Smooth muscle cell (in vitro differentiated cells): ENCODE measurements around the gene LSAMP. TPM values are rescaled to one million over a fixed set of nuclear protein-coding genes. Genes with fewer than 3 reads are reported as not detected.

Source experiments
- DNase-seq: peaks from one replicate; lab custom pipeline; 2025; ENCODE audit not compliant: unreplicated experiment; lab: John Stamatoyannopoulos, UW
- H2AFZ ChIP-seq: fragments of 200-600 bp; sonication (generic); 2 replicates; pipeline ENCODE4 v1.6.0; 2016; ENCODE audit warnings: antibody characterized with exemption, low read depth, mild to moderate bottlenecking
- H3F3A ChIP-seq: fragments of 200-600 bp; sonication (generic); 2 replicates; pipeline ENCODE4 v1.6.0; 2017; ENCODE audit warnings: antibody characterized with exemption, low read depth
- H3K27ac ChIP-seq: fragments of 200-600 bp; sonication (generic); 2 replicates; pipeline ENCODE4 v1.5.1; 2016; ENCODE audit warnings: low read depth, mild to moderate bottlenecking
- H3K27me3 ChIP-seq: fragments of 200-600 bp; sonication (generic); 2 replicates; pipeline ENCODE4 v1.6.1; 2016; ENCODE audit warnings: low read depth, mild to moderate bottlenecking
- H3K36me3 ChIP-seq: fragments of 200-600 bp; sonication (generic); 2 replicates; pipeline ENCODE4 v1.5.1; 2016; ENCODE audit warnings: low read depth
- H3K4me1 ChIP-seq: fragments of 200-600 bp; sonication (generic); 2 replicates; pipeline ENCODE4 v1.5.1; 2016; ENCODE audit warnings: low read depth
- H3K4me2 ChIP-seq: fragments of 200-600 bp; sonication (generic); 2 replicates; pipeline ENCODE4 v1.6.0; 2016; ENCODE audit warnings: mild to moderate bottlenecking
- H3K4me3 ChIP-seq: fragments of 200-600 bp; sonication (generic); 2 replicates; pipeline ENCODE4 v1.5.1; 2016; ENCODE audit warnings: mild to moderate bottlenecking
- H3K79me2 ChIP-seq: fragments of 200-600 bp; sonication (generic); 2 replicates; pipeline ENCODE4 v1.6.0; 2016; ENCODE audit warnings: low read depth, mild to moderate bottlenecking
- H3K9ac ChIP-seq: fragments of 200-600 bp; sonication (generic); 2 replicates; pipeline ENCODE4 v1.6.0; 2016; ENCODE audit warnings: low read depth
- H3K9me3 ChIP-seq: fragments of 200-600 bp; sonication (generic); replicated peaks from 2 replicates; pipeline ENCODE4 v1.5.1; 2016; ENCODE audit warnings: low read depth
- H4K20me1 ChIP-seq: fragments of 200-600 bp; sonication (generic); 2 replicates; pipeline ENCODE4 v1.6.0; 2016; ENCODE audit warnings: low read depth
- WGBS: methylation state at CpG from one replicate; pipeline ENCODE4 v1.1.7; 2016; ENCODE audit warnings: low lambda C conversion rate; 5-methylcytosine and 5-hydroxymethylcytosine counted together
- polyA plus RNA-seq: library from polyadenylated mRNA; unstranded; fragments of >200 nt; fragmentation: Nextera tagmentation; extraction: Ambion mirVana; gene quantifications from 2 replicates; pipeline ENCODE4 v1.2.1, GENCODE V29; 2016
- total RNA-seq: library from RNA; depleted of rRNA; stranded (reverse); fragments of >200 nt; gene quantifications from 2 replicates; pipeline ENCODE4 v1.2.3, GENCODE V29; 2014
- TF ChIP-seq, protein P1 (sequence below): fragments of 200-600 bp; sonication (generic); IDR thresholded peaks from 2 replicates; pipeline ENCODE4 v1.5.1; 2017; ENCODE audit warnings: borderline replicate concordance, mild to moderate bottlenecking, antibody characterized with exemption; ENCODE audit not compliant: insufficient read depth, poor library complexity, severe bottlenecking

Gene LSAMP
- total and polyA plus RNA-seq, 2 experiments from 2014 or later, result 11.2 to 13.6 TPM

DNA sequence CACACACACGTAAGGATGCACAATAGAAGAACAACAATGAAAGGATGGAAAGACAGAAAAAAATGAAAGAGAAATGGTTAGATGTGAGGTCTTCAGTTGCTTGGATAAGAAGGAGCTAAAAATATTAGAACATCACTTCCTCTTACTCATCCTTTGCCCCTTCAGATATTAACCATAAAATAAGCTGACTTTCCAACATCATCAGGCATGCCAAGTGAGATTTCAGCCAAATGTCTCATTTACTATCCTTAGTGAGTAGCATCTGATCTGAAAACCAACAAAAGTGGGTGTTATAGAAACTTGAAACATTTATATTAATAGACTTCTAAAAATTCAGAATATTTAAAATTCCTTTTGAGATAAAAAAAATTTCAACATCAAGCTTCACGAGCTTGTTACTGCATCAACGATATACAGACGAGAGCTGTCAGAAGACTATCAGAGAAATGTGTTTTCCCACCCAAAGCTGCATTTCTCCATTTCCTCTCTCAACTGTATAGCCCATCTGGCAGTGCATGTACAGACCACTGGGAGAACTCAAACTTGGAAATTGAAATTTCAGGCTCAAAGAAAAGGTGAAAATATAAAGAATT, 25.4 kb upstream of the LSAMP start:
- no peak overlapping the region for H3K4me3 ChIP-seq
- H3K27me3 ChIP-seq, result no peaks in the 10 kb centered on the region
- no peak overlapping the region for H3K9ac ChIP-seq
- DNase-seq, result no peak
- H3K79me2 ChIP-seq, result no peaks in the 10 kb centered on the region
- no peak overlapping the region for H3K4me2 ChIP-seq
- no peaks in the 10 kb centered on the region for H3F3A ChIP-seq
- peaks cover 11% of the 10 kb centered on the region for H3K4me1 ChIP-seq
- no peaks in the 10 kb centered on the region for H3K9me3 ChIP-seq
- no peak overlapping the region for H3K27ac ChIP-seq
- 75% methylated on average over 4 of the region's 4 CpGs for WGBS
- H4K20me1 ChIP-seq, result no peaks in the 10 kb centered on the region
- TF ChIP-seq, protein P1, sequence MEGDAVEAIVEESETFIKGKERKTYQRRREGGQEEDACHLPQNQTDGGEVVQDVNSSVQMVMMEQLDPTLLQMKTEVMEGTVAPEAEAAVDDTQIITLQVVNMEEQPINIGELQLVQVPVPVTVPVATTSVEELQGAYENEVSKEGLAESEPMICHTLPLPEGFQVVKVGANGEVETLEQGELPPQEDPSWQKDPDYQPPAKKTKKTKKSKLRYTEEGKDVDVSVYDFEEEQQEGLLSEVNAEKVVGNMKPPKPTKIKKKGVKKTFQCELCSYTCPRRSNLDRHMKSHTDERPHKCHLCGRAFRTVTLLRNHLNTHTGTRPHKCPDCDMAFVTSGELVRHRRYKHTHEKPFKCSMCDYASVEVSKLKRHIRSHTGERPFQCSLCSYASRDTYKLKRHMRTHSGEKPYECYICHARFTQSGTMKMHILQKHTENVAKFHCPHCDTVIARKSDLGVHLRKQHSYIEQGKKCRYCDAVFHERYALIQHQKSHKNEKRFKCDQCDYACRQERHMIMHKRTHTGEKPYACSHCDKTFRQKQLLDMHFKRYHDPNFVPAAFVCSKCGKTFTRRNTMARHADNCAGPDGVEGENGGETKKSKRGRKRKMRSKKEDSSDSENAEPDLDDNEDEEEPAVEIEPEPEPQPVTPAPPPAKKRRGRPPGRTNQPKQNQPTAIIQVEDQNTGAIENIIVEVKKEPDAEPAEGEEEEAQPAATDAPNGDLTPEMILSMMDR, result no peak
- no peak overlapping the region for H2AFZ ChIP-seq
- H3K36me3 ChIP-seq, result no peaks in the 10 kb centered on the region

DNA sequence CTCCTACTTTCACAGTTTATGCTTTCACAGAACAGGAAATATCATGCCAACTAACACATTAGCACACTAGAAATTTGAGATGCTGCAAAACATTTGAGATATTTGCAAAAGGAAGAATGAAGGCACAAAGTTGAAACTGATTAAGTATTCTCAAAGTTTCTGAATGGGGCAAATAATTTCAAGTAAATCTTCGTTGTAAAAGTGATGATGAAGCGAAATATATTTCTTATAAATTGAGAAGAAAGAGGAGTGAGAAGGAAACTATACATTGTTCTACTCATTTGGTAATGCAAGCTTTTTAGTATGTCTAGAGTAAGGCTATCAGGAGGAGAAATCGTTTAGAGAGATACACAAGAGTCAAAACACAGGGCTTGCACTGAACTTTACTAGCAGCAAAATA, 24.3 kb upstream of the LSAMP start:
- H3K27me3 ChIP-seq, result no peaks in the 10 kb centered on the region
- H3K36me3 ChIP-seq, result no peaks in the 10 kb centered on the region
- no peak overlapping the region for H3K27ac ChIP-seq
- no peaks in the 10 kb centered on the region for H3K79me2 ChIP-seq
- peaks cover 11% of the 10 kb centered on the region for H3K4me1 ChIP-seq
- 88% methylated on average over 3 of the region's 3 CpGs for WGBS
- no peaks in the 10 kb centered on the region for H4K20me1 ChIP-seq
- TF ChIP-seq, protein P1, result no peak
- no peak overlapping the region for H3K9ac ChIP-seq
- H3K4me3 ChIP-seq, result no peak overlapping the region
- H3K9me3 ChIP-seq, result no peaks in the 10 kb centered on the region
- no peak overlapping the region for H2AFZ ChIP-seq
- H3K4me2 ChIP-seq, result no peak overlapping the region
- no peaks in the 10 kb centered on the region for H3F3A ChIP-seq
- DNase-seq, result no peak

DNA sequence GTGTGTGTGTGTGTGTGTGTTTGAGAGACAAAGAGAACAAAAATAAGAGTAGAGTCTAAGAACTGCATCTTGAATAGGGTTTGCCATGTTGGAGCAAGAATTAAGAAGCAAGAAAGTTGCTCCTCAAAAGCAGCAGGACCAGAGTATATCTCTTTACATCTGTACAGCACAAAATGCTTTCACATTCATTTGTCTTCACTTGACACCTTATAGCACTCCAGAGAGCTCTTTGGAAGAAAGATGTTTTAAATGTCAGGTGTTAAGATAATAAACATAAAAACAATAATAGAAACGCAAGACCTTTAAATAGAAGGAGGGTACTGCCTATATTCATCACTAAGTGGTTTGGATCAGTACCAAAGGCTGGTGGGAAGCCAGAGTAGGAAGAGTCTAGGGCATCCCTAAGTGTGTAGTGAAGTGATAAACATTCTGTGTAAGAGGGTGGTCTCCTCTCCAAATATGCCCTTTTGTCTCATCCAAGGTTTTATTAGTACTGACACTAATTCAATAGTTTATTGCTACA, 19.1 kb upstream of the LSAMP start:
- H2AFZ ChIP-seq, result no peak overlapping the region
- no peaks in the 10 kb centered on the region for H3K79me2 ChIP-seq
- H3K27ac ChIP-seq, result no peak overlapping the region
- no peaks in the 10 kb centered on the region for H3K27me3 ChIP-seq
- no peak overlapping the region for H3K9ac ChIP-seq
- H3K9me3 ChIP-seq, result no peaks in the 10 kb centered on the region
- H3K4me3 ChIP-seq, result no peak overlapping the region
- 83% methylated on average over 1 of the region's 1 CpG for WGBS
- H3K4me1 ChIP-seq, result no peaks in the 10 kb centered on the region
- H4K20me1 ChIP-seq, result no peaks in the 10 kb centered on the region
- H3K36me3 ChIP-seq, result no peaks in the 10 kb centered on the region
- H3F3A ChIP-seq, result no peaks in the 10 kb centered on the region
- TF ChIP-seq, protein P1, result no peak
- no peak overlapping the region for H3K4me2 ChIP-seq
- DNase-seq, result no peak
